ENCODE results near the gene DPRX.
"Not testable (repeated sequence)": the region's sequence is repeated elsewhere in the genome, so short reads cannot be mapped to it uniquely, and the experiment has no call there.

DPRX gene

GRCh38 chr19:53647350-53647749 lies 15.6 kb downstream of the DPRX start:
- DNase-seq, result no peak

- DNase-seq, result no peak
Observed at GRCh38 chr19:53647792-53648191, 16.0 kb downstream of the DPRX start.

- no peak for DNase-seq
Observed at GRCh38 chr19:53649746-53650593, 18.2 kb downstream of the DPRX start.

GRCh38 chr19:53652476-53652875 lies 20.7 kb downstream of the DPRX start:
- no peak for DNase-seq

- no peak for DNase-seq
Observed at GRCh38 chr19:53655042-53655665, 23.4 kb downstream of the DPRX start.

GRCh38 chr19:53657330-53657729 lies 25.5 kb downstream of the DPRX start:
- DNase-seq, result no peak

GRCh38 chr19:53657778-53658177 lies 26.0 kb downstream of the DPRX start:
- DNase-seq, result no peak

- DNase-seq, result no peak
Observed at GRCh38 chr19:53659292-53659691, 27.5 kb downstream of the DPRX start.

- DNase-seq, result no peak
Observed at GRCh38 chr19:53660584-53660983, 28.8 kb downstream of the DPRX start.

GRCh38 chr19:53662209-53662608 lies 30.4 kb downstream of the DPRX start:
- no peak for DNase-seq

GRCh38 chr19:53664152-53664551 lies 32.4 kb downstream of the DPRX start:
- no peak for DNase-seq

GRCh38 chr19:53664760-53665159 lies 33.0 kb downstream of the DPRX start:
- no peak for DNase-seq

GRCh38 chr19:53666331-53666730 lies 34.5 kb downstream of the DPRX start:
- DNase-seq, result not testable (repeated sequence)

GRCh38 chr19:53668804-53669203 lies 37.0 kb downstream of the DPRX start:
- not testable (repeated sequence) for DNase-seq

- DNase-seq, result no peak
Observed at GRCh38 chr19:53670345-53670744, 38.5 kb downstream of the DPRX start.

GRCh38 chr19:53671663-53672062 lies 39.9 kb downstream of the DPRX start:
- no peak for DNase-seq

All from fibroblast of upper back skin (primary cell).